Measurements from ENCODE around the gene GSG1L2.

- TF ChIP-seq, protein P1, sequence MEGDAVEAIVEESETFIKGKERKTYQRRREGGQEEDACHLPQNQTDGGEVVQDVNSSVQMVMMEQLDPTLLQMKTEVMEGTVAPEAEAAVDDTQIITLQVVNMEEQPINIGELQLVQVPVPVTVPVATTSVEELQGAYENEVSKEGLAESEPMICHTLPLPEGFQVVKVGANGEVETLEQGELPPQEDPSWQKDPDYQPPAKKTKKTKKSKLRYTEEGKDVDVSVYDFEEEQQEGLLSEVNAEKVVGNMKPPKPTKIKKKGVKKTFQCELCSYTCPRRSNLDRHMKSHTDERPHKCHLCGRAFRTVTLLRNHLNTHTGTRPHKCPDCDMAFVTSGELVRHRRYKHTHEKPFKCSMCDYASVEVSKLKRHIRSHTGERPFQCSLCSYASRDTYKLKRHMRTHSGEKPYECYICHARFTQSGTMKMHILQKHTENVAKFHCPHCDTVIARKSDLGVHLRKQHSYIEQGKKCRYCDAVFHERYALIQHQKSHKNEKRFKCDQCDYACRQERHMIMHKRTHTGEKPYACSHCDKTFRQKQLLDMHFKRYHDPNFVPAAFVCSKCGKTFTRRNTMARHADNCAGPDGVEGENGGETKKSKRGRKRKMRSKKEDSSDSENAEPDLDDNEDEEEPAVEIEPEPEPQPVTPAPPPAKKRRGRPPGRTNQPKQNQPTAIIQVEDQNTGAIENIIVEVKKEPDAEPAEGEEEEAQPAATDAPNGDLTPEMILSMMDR (IDR thresholded peaks at IDR 0.05), result no peak
- TF ChIP-seq POLR2AphosphoS5 (IDR thresholded peaks at IDR 0.05), result no peak
- TF ChIP-seq POLR2A (IDR thresholded peaks at IDR 0.05), result no peak
- TF ChIP-seq EP300 (IDR thresholded peaks at IDR 0.05), result no peak
Observed at GRCh38 chr17:9845306-9845705, 23.4 kb upstream of the GSG1L2 start.

Measured in sigmoid colon (tissue), 4 donors.